Esophagus muscularis mucosa (tissue), 4 donors: Measurements from ENCODE around the gene SLC2A6. TPM values are rescaled to one million over a fixed set of nuclear protein-coding genes. Genes with fewer than 3 reads are reported as not detected.

Experiments used
- DNase-seq: peaks from one replicate; pipeline ENCODE4 v3.0.0-alpha.2; 2017; ENCODE audit errors: extremely low spot score
- H3K27ac ChIP-seq, 4 donors: fragments of 200-600 bp; sonication (generic); replicated peaks in 1 of 4; 1 replicate in 3 of 4; 2 replicates in 1 of 4; pipeline ENCODE4 v1.5.1; 2016 to 2019; ENCODE audit warnings: mild to moderate bottlenecking in 1 of 4
- H3K27me3 ChIP-seq, 4 donors: fragments of 200-600 bp; sonication (generic); one replicate each; pipeline versions ENCODE4 v1.5.1 to v1.6.0; 2016 to 2019
- H3K36me3 ChIP-seq, 4 donors: fragments of 200-600 bp; sonication (generic); one replicate each; pipeline ENCODE4 v1.5.1; 2016 to 2019
- H3K4me1 ChIP-seq, 4 donors: fragments of 200-600 bp; sonication (generic); one replicate each; pipeline ENCODE4 v1.5.1; 2016 to 2019
- H3K4me3 ChIP-seq, 4 donors: fragments of 200-600 bp; sonication (generic); 1 replicate in 2 of 4; 2 replicates in 2 of 4; pipeline ENCODE4 v1.5.1; 2016 to 2019; ENCODE audit warnings: mild to moderate bottlenecking in 4 of 4, moderate library complexity in 1 of 4
- H3K9me3 ChIP-seq, 4 donors: fragments of 200-600 bp; sonication (generic); 1 replicate in 3 of 4; 2 replicates in 1 of 4; pipeline ENCODE4 v1.5.1; 2016 to 2019
- CTCF ChIP-seq, 3 experiments: fragments of 200-600 bp in 2 of 3; fragments of 450-650 bp in 1 of 3; sonication (generic) in 2 of 3; IDR thresholded peaks; one replicate each; pipeline ENCODE4 v1.5.1; 2017 to 2019; ENCODE audit warnings: antibody characterized with exemption in 3 of 3, mild to moderate bottlenecking in 2 of 3, moderate library complexity in 1 of 3
- EP300 ChIP-seq: sonication (generic); formaldehyde crosslinking; IDR thresholded peaks from one replicate; pipeline ENCODE4 v1.6.1; 2017; ENCODE audit warnings: antibody characterized with exemption
- POLR2A ChIP-seq: fragments of 450-650 bp; IDR thresholded peaks from one replicate; pipeline ENCODE4 v1.6.1; 2017; ENCODE audit warnings: antibody characterized with exemption, moderate library complexity, mild to moderate bottlenecking, low read depth
- POLR2AphosphoS5 ChIP-seq, 2 donors: sonication (generic); formaldehyde crosslinking; IDR thresholded peaks; one replicate each; pipeline ENCODE4 v1.6.1; 2017; ENCODE audit warnings: antibody characterized with exemption in 2 of 2
- WGBS: methylation state at CpG from one replicate; pipeline ENCODE4 v1.1.5; 2018; 5-methylcytosine and 5-hydroxymethylcytosine counted together
- intact Hi-C: fragments of 100-400 bp; cut with DNase I; formaldehyde crosslinking; loops from one replicate; pipeline ENCODE4 v1.15.1; 2023
- total RNA-seq, 4 donors: library from RNA; depleted of rRNA; stranded (reverse); fragments of >200 nt; gene quantifications; one replicate each; pipeline versions ENCODE4 v1.1.0 to v1.2.1, GENCODE V29; 2016

Gene SLC2A6
- total RNA-seq, 4 donors from 2014 or later, result 2.9 to 8.6 (median 5.9) TPM

- intact Hi-C loops, result loop anchor here (5.0 kb wide), 1 partner anchor 51 kb away; the partner anchor contains the start of gene REXO4
- TF ChIP-seq POLR2A (no peak), POLR2AphosphoS5 (IDR thresholded peaks at IDR 0.05) (no peak), CTCF (IDR thresholded peaks at IDR 0.05) (no peak), EP300 (no peak)
- no peaks in the 10 kb centered on the region for H3K9me3 ChIP-seq
- no peak overlapping the region for H3K27ac ChIP-seq
- no peaks in the 10 kb centered on the region for H3K27me3 ChIP-seq
- 88% methylated on average over 6 of the region's 11 CpGs for WGBS
- H3K4me3 ChIP-seq, result no peak overlapping the region
- peaks cover 13 to 67% (median 39%) of the 10 kb centered on the region in 4 donors for H3K36me3 ChIP-seq
- no peak for DNase-seq
- H3K4me1 ChIP-seq, result no peaks in the 10 kb centered on the region
Measured at GRCh38 chr9:133468374-133468773, 10.5 kb downstream of the SLC2A6 start.

DNA sequence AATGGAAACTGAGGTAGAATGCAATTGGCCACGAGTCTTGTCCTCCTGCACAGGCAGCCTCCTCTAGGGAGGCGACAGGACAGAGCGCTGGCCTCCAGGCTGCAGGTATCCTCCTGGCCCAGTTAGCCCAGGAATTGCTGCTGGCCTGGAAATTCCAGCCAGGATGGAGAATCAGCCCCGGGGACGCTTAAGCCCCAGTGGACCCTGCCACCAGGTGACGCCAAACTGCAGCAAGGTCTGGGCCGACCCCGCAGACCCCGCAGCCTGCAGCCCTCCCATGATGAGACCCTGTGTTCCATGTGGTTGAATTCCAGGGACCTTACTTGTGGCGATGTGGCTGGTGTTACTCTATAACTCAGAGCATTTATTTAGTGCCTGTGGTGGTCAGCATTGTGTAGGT lies 11.8 kb downstream of the SLC2A6 start:
- peaks cover 13 to 63% (median 35%) of the 10 kb centered on the region in 4 donors for H3K36me3 ChIP-seq
- H3K4me3 ChIP-seq, result no peak overlapping the region
- no peaks in the 10 kb centered on the region for H3K4me1 ChIP-seq
- no peaks in the 10 kb centered on the region for H3K9me3 ChIP-seq
- TF ChIP-seq EP300 (no peak), POLR2A (no peak), CTCF (IDR thresholded peaks at IDR 0.05) (no peak), POLR2AphosphoS5 (IDR thresholded peaks at IDR 0.05) (no peak)
- H3K27ac ChIP-seq, result no peak overlapping the region
- H3K27me3 ChIP-seq, result no peaks in the 10 kb centered on the region
- intact Hi-C loops, result loop anchor here (5.0 kb wide), 1 partner anchor 50 kb away; the partner anchor contains the start of gene REXO4
- 73% methylated on average over 8 of the region's 10 CpGs for WGBS
- DNase-seq, result no peak

DNA sequence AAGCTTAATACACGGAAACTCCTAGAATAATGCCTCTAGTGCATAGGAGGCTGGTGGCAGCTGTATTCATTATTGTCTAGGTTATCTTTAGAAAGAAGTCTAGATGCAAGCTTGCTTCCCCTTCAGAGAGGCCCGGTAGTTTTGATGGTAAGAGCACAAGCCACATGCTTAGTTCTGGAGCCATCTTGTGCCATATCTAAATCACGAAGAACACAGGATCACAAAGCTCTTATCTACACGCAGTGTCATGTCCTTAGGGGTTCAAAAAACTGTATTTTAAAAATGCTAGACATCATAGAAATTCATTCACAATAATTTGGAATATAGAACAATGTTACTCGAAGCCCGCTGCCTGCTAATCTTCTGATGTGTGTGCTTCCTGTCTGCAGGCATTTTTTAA lies 12.9 kb downstream of the SLC2A6 start:
- Histone ChIP-seq H3K4me1 (peaks cover 0 to 8% (median 4%) of the 10 kb centered on the region in 4 donors), H3K9me3 (no peaks in the 10 kb centered on the region), H3K27me3 (no peaks in the 10 kb centered on the region), H3K27ac (no peak overlapping the region), H3K36me3 (peaks cover 13 to 61% (median 34%) of the 10 kb centered on the region in 4 donors), H3K4me3 (no peak overlapping the region)
- no peak for TF ChIP-seq EP300
- TF ChIP-seq POLR2AphosphoS5 (IDR thresholded peaks at IDR 0.05), result no peak
- no peak for TF ChIP-seq POLR2A
- no peak for TF ChIP-seq CTCF (IDR thresholded peaks at IDR 0.05)
- no peak for DNase-seq
- 85% methylated on average over 6 of the region's 6 CpGs for WGBS
- intact Hi-C loops, result loop anchor here (5.0 kb wide), 1 partner anchor 49 kb away; the partner anchor contains the start of gene REXO4

DNA sequence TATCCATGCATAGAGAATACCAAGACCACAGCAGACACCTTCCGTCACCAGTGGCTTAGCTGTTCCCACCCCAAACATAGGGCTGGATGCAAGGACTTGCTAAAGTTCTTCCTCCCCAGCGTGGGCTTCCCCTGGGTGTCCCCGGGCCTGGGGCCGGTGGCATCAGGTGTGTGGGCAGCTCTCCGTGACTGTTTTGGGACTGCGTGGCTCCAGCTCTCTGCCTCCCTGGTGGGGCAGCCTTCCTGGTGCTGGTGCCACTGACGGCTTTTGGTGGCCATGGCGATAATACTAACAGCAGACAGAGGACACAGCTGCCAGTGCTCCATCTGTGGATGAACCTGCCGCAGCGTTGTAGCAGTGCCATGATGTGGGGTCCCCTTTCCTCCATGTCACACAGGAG lies 14.3 kb downstream of the SLC2A6 start:
- H3K27me3 ChIP-seq, result no peaks in the 10 kb centered on the region
- intact Hi-C loops, result loop anchor here (5.0 kb wide), 1 partner anchor 47 kb away; the partner anchor contains the start of gene REXO4
- no peak for DNase-seq
- peaks cover 13 to 60% (median 34%) of the 10 kb centered on the region in 4 donors for H3K36me3 ChIP-seq
- peaks cover 5 to 15% (median 11%) of the 10 kb centered on the region in 4 donors for H3K4me1 ChIP-seq
- no peak overlapping the region for H3K27ac ChIP-seq
- H3K9me3 ChIP-seq, result no peaks in the 10 kb centered on the region
- 73% methylated on average over 5 of the region's 10 CpGs for WGBS
- H3K4me3 ChIP-seq, result no peak overlapping the region
- TF ChIP-seq CTCF (IDR thresholded peaks at IDR 0.05) (no peak), POLR2A (no peak), EP300 (no peak), POLR2AphosphoS5 (IDR thresholded peaks at IDR 0.05) (no peak)
